ENCODE data around the gene ABCB10.
"Not testable (repeated sequence)": the region's sequence is repeated elsewhere in the genome, so short reads cannot be mapped to it uniquely, and the experiment has no call there.

ABCB10 gene

DNA sequence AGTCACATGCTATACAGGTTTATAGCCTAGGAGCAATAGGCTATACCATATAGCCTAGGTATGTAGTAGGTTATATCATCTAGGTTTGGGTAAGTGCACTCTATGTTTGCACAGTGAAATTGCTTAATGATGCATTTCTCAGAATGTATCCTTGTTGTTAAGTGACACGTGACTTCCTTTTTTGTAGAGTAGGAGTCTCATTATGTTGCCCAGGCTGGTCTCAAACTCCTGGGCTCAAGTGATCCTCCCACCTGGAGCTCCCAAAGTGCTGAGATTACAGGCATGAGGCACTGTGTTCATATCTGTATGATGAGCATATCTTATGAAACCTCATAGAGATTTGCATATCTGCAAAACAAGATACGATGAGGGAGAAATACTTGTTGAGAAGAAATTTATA is 13.8 kb upstream of the ABCB10 start:
- DNase-seq (ENCODE audit: low read depth in 3 of 3) = no peak

DNA sequence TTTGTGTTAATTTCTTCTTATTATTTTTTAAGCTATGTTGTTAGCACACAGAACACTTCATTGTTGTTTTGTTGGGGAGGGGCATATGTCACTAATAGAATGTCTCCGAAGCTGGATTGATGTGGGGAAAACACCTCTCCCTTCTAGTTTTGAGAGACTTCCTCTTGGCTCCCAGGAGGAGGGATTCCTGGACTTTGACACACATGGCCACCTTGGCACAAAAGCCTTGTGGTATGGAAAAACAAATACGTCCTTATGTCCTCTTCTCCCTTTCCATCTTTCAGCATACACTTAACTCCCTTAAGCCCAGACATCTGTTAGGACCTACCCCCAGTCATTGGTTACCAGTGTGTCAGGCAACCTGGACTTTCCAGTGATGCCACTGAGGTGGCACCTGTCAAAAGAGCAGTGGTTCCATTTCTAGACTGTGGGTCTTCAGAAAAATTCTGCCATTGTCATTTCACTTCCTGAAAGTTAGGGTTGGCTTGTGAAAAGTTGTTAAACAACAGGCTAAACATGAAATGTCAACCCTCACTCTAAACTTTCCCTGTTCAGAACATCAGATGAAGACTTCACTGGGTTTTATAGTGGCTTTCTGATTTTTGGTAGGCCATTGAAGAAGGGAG is 12.5 kb upstream of the ABCB10 start:
- no peak for DNase-seq (ENCODE audit: low read depth in 3 of 3)

DNA sequence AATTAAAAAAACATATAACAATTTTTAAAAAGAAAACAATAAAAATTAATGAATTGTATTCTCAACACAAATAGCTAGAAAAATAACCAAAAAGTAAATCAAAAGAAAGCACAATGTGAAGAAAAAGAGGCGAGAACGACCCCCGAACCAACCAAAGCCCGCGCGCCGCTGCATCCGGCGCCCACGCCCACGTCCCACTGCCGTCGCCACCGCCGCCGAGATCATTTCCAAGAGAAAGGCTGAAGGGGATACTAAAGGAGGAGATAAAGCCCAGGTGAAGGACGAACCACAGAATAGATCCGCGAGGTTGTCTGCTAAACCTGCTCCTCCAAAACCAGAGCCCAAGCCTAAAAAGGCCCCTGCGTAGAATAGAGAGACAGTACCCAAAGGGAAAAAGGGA is 11.8 kb upstream of the ABCB10 start:
- no peak for DNase-seq (ENCODE audit: low read depth in 3 of 3)

DNA sequence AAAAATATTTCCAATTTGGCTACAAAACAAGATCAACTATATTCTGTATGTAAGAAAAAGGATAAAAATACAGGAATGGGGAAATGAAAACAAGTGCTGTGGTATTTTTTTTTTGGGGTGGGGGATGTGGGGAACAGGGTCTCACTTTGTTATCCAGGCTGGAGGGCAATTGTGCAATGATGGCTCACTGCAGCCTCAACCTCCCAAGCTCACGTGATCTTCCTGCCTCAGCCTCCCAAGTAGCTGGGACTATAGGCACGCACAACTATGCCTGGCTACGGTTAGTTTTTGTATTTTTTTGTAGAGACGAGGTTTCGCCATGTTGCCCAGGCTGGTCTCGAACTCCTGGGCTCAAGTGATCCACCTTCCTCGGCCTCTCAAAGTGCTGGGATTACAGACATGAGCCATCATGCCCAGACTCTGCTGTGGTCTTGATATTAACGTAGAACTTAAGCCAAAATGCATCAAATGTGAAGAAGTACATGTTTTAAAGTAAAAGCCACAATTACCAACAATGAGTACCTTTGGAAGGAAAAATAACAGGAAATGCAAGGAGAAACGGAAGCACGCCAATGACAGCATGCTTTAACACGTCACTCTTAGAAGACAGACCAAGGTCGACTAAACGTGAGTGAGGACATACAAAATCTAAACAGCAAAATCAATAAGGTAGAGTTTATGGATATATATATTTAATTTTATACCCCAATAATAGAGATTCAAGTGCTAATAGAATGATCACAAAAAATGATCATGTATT is 8.8 kb upstream of the ABCB10 start:
- DNase-seq (ENCODE audit: low read depth in 3 of 3) = no peak

DNA sequence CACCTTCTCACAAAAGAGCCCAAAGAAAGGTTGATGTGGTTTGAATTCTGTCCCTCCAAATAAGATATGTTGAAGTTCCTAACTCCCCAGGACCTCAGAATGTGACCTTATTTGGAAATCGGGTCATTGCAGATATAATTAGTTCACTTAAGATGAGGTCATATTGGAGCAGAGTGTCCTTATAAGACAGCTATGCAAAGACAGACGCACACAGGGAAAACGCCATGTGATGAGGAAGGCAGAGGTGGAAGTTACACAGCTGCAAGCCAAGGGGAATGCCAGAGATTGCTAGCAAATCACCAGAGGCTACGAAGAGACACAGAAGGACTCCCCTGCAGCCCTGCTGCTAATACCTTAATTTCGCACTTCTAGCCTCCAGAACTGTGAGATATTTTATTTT is 5.2 kb upstream of the ABCB10 start:
- no peak for DNase-seq (ENCODE audit: low read depth in 3 of 3)

DNA sequence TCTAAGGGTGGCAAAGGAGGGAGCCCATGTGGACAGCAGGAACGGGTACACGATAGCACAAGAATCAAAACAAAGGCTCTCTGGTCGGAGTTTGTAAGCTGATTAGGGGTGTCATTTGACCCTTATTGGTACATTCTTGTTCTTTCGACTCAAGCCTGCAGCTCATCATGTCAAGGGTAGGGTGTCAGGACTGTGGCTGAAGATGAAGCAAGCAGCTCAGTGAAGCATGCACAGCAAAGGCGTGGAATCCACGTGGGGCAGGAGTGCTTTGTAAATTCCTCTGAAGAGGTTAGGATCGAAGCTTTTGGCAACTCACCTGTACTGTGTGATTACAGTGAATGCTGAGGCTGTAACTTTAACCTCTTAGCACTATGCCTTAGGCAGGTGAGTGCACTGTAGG is 4.7 kb upstream of the ABCB10 start:
- no peak for DNase-seq (ENCODE audit: low read depth in 3 of 3)

DNA sequence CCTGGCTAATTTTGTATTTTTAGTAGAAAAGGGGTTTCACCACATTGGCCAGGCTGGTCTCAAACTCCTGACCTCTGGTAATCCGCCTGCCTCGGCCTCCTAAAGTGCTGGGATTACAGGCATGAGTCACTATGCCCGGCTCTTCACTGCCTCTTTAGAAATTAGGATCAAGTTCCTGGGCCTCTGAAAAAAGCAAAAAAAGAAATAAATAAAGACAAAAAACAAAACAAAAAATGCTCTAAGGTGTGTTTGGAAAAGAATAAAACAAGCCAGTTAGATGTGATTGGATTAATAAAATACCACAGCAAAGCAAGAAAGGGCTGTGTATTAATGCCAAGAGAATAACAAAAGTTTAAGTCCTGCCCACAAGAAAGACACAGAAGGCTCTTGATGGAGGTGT is 4.2 kb upstream of the ABCB10 start:
- DNase-seq (ENCODE audit: low read depth in 3 of 3) = no peak

DNA sequence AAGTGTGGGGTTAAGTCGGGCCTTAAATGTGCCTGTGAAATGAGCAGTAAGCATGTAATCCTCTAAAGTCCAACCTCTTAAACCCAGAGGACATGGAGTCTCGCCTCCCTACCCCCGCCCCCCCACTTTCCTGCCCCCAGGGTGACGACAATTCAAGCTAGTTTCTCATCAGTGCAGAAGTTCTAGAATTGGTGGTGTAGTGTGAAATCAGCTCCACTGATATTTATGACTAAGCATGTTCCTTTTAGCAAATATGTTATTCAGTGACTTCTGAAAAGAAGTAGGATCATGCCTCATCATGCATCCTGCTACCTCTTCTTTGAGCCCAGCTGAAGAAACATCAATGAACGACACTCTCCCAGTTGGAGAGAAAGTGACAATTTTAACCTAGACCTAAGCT is 2.6 kb upstream of the ABCB10 start:
- no peak for DNase-seq (ENCODE audit: low read depth in 3 of 3)

DNA sequence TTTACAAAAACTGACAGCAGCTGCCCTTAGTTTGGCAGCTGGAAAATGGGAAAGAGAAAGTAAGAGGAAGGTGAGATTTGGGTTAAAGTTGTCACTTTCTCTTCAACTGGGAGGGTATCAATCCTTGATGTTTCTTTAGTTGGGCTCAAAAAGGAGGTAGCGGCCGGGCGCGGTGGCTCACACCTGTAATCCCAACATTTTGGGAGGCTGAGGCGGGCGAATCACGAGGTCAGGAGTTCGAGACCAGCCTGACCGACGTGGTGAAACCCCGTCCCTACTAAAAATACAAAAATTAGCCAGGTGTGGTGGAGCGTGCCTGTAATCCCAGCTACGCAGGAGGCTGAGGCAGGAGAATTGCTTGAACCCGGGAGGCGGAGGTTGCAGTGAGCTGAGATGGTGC is 1.6 kb upstream of the ABCB10 start:
- not testable (repeated sequence) for DNase-seq (ENCODE audit: low read depth in 3 of 3)

DNA sequence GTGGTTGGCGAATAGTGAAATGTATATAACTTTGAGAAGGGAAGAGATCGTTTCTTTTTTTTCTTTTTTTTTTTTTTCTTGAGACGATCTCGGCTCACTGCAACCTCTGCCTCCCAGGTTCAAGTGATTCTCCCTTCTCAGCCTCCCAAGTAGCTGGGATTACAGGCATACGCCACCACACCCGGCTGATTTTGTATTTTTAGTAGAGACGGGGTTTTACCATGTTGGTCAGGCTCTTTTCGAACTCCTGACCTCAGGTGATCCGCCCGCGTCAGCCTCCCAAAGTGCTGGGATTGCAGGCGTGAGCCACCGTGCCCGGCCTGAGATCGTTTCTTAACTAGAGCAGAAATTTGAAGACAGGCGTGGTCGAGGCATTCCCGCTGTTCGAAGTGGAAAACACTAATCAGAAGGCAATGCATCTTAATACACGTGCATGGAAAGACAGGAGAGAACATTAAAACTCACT is 862 bp upstream of the ABCB10 start:
- DNase-seq (ENCODE audit: low read depth in 3 of 3) = not testable (repeated sequence)

DNA sequence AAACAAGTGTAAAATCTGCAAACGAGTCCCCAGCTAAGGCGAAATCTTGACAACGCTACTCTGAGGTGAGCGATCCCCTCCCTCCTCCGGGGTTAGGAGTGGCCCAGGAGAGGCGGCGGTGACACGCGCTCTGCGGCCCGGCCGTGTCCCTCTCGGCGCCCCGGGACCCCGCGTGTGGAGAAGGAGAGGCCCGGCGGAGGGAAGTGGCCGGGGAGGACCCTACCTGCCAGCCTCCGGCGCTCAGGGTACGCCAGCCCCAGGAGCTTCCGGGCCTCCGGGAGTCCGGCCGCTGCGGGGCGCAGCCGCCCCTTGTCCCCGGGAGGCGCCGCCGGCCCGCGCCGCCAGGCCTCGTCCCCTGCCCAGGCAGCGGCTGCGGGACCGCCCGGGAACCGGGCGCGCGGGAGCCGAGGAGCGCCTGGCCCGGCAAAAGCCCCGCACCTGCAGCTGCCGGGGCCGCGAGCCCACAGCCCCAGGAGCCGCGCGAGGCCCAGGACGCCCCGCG is 543 bp downstream of the ABCB10 start:
- peak in 1 of 3 donors; percentile 39 for DNase-seq (ENCODE audit: low read depth in 3 of 3)

DNA sequence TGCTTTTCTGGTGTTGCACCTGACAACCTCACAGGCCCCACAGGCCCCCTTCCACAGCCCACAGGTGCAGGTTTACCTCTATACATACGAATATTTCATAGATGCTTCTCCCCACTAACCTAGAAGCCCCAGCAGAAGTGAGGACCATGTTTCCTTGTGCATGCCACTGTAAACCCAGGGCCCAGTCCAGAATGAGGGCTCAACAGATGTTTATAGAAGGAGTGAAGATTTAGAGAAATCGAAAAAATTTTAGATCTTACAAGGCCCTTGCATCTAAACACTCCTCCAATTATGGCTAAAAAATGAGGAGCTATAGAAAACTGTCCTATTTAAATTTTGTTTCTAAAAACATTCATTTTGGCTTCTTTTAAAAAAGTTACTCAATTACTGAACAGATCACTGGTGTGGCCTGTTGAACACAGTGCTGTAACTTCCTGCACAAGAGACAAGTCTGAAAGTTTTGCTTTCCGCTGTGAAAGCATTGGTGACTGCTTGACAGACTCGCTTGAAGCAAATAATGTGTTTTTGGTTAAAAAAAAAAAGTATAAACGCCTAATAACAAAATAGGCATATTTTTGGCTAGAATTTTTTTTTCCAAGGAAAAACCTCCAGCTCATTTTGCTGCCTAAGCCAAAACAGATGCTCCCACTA is 1.2 kb downstream of the ABCB10 start:
- DNase-seq (ENCODE audit: low read depth in 3 of 3) = no peak

DNA sequence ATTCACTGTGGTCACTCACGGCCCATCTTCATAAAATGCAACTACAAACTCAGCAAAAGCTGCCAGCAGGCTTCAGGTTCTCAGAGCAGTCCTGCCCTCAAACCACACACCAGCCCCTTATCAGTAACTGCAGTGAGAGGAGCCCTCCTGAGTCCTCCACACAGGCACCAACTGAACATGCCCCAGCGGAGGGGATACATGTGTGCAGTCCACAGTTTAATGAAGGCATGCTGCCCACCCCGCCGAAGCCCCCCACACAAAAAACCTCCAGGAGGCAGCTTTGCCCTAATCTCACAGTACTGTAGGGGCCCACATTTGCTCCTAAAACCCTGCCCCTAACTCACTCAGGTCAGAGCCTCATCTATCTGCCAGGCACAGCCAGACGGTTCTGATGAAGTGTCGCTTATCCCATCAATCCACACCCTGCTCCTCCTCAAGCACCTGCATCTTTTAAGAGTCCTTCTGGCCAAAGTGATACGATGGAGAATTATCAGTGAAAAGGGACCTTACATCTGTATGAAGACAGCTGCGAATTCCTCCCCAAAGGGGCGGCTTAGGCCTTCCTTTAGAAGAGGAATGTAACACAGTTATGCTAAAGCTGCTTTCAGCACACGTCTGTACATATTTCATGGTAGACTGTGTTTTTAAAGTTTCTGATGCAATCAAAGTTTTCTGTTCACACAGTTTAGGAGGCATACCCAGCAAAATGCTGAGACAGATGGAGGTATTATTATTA is 3.5 kb downstream of the ABCB10 start:
- no peak for DNase-seq (ENCODE audit: low read depth in 3 of 3)

DNA sequence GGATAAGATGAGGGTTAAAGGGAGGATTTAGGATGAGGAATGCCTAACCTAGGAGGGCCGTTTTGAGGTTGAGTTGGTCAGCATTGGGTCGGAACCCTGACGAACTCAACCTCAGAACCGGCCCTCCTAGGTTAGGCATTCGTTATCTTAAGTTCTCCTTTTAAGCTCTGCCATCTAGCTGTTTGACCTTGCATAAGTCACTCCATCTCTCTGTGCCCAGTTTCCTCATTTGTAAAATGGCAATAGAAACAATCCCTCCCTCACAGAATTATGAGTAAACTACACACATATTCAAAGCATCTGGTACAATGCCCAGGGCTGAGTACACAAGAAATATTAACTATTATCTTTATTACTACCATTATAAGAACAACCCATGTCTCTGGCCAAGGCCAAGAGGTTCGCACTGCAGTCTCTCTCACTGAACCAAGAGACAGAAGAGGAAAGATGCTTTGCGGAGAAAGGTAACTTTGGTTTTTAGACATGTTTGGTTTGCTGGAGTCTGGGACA is 4.8 kb downstream of the ABCB10 start:
- no peak for DNase-seq (ENCODE audit: low read depth in 3 of 3)

DNA sequence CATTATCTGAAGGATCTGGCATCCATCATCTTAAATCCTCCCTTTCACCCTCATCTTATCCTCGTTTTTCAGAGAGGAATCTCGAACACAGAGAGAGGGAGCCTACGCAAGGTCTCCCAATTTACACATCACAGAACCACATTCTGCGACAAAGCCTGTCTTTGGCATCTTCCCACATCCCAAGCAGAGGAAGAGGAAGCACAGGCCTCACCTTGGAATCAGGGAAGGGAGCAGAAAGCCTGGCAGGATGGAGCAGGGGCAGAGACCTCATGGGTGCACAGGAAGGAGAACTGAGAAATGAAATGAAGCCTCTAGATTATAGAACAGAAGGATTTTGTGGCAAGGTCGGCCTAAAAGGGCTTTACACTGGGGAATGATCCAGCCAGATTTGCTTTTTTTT is 5.8 kb downstream of the ABCB10 start:
- no peak for DNase-seq (ENCODE audit: low read depth in 3 of 3)

DNA sequence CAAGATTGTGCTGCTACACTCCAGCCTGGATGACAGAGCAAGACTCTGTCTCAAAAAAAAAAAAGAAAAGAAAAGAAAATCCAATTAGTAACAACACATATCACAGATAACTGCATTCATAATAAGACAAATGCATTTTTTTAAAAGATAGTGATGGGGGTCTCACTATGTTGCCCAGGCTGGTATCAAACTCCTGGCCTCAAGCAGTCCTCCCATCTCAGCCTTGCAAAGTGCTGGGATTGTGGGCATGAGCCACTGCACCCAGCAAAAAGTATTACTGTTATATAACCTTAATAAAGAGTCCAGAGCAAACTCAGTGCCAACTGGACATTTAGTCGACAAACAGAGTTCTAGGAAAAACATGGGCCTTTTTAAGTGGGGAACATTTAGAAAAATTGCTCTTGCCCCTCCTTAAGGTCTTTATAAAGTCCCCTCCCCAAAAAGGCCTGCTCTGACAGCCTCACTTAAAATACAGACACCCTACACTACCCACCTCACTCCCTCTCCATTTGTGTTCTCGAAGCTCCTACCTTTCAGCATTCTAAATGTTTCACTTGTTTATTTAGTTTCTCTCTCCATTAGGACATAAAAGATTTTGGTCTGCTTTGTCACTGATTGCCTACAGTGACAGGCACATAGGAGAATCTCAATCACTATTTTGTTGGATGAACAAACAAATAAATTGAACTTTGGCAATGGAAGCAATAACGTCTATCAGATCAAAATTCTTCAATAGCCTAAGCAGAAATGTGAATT is 7.5 kb downstream of the ABCB10 start:
- no peak for DNase-seq (ENCODE audit: low read depth in 3 of 3)

DNA sequence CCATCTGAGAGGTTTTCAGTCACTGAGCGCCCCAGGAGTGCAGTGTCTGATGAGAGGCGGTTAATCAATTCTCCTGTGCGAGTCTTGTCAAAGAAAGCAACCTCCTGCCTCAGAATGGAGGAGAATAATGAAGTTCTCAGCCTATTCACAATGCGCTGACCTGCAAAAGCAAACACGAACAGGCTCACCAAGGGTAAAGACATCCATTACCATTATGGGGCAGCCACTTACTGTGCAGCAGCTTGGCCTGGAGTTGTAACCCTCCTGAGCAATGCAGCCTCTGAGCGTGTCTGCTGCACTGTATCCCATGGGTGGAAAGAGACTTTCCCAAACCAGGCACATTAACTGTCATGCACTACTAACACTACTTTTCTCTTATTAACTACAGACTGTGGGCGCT is 11.0 kb downstream of the ABCB10 start:
- no peak for DNase-seq (ENCODE audit: low read depth in 3 of 3)

DNA sequence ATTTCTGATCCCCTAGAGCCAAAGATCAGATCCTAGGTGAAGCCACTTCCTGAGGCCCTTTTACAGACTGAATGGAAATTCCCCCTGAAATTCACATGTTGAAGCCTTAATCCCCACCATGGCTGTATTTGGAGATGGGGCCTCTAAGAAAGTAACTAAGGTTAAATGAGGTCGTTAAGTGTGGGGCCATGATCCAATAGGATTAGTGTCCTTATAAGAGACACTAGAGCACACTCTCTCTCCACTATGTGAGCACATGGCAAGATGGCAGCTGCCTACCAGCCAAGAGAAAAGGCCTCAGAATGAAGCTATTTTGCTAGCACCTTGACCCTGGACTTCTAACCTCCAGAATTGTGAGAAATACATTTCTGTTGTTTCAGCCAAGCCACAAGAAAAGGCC is 13.9 kb downstream of the ABCB10 start:
- DNase-seq (ENCODE audit: low read depth in 3 of 3) = no peak

DNA sequence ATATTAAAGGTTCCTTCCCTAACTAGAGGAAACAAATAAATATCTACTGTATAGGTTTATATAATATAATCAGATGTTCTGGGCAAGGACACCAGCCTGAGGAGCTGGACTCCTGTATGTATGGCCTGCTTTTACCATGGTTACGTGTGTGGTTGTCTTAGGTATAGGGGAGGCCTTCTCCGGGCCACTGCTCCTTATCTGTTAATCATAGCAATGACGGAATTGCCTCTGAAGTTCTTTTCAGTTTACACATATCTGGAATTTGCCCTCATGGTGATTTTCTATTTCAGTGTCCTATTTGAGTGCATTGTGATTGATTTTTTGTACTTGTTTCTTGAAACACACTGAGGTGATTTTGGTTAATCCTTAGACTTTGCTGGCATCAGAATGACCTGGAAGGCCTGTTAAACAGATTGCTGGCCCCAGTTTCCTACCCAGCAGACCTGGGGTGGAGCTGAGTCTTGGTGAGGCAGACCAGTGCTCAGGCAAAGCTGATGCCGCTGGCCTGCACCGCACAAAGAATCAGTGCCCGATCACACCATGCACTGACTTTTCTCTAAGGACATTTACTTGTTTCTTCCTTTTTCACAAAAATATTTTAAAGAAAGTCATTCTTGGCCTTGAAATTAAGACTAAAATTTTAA is 18.5 kb downstream of the ABCB10 start:
- DNase-seq (ENCODE audit: low read depth in 3 of 3) = no peak

DNA sequence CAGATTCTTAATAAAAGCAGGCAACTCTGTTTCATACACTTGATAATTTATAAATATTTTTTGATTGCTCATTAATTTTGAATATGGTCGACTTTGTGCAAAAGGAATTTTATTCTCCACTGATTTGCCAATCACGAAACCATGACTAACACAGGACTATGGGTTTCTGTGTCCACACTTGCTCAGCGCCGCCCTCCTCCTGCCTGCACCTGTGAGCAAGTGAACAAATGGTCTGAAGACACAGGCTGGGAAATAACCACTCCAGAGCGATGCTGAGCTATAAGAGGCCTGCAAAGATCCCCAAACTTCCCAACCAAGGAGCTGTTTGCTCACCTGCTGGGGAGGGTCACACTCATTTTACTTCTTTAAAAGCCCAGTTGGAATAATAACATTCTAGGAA is 19.6 kb downstream of the ABCB10 start:
- DNase-seq (ENCODE audit: low read depth in 3 of 3) = no peak

DNA sequence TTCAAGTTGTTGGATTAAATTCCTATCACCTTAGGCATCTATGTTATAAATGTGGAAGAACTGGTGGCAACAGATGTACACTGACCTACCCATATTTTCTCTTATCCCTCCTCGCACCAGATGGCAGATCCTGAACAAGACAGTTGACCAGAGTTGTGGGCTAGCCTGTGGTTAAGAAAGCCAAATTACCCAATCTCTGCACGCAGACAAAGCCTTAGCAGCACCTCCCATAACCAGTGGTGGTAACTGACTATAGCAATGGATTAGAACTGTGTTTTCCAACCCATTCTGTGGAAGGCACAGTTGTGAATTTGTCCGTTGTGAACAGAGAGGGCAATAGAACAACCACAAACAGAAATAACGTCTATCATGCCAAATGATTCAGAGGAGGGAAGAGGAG is 20.6 kb downstream of the ABCB10 start:
- DNase-seq (ENCODE audit: low read depth in 3 of 3) = no peak
